GM18873 (cell line): ENCODE data around the gene SLC25A29.
"Not testable (repeated sequence)": the region's sequence is repeated elsewhere in the genome, so short reads cannot be mapped to it uniquely, and the experiment has no call there.

Experiments used
- ATAC-seq: cut with Tn5 transposase; IDR thresholded peaks from one replicate; pipeline ENCODE4 v1.9.1; 2021; ENCODE audit warnings: mild to moderate bottlenecking, moderate library complexity, moderate number of reproducible peaks; ENCODE audit not compliant: unreplicated experiment, low FRiP score

The SLC25A29 gene

DNA sequence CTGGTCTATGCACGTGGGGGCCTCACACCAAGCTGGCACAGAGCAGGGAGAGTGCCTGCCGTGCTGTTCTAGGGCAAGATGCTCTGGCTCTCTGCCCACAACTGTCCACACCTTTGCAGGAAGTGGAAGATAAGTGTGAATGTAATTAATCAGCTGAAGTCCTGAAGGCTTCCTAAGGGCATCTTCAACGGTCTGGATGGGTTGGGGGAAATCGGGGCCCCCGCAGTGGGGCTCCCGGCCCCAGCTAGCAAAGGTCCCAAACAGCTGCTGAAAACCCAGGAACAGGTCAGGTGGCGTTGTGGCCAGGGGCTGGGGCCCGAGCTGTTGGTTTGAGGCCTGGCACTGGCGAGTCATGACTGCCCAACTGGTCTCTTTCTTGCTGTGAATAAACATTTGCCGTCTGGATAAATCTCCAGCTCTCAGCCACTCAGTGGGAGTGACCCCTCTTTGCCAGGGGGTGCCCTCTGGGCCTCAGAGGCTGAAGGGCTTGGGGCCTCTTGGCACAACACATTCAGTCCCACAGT, 6.7 kb upstream of the SLC25A29 start:
- no peak for ATAC-seq

DNA sequence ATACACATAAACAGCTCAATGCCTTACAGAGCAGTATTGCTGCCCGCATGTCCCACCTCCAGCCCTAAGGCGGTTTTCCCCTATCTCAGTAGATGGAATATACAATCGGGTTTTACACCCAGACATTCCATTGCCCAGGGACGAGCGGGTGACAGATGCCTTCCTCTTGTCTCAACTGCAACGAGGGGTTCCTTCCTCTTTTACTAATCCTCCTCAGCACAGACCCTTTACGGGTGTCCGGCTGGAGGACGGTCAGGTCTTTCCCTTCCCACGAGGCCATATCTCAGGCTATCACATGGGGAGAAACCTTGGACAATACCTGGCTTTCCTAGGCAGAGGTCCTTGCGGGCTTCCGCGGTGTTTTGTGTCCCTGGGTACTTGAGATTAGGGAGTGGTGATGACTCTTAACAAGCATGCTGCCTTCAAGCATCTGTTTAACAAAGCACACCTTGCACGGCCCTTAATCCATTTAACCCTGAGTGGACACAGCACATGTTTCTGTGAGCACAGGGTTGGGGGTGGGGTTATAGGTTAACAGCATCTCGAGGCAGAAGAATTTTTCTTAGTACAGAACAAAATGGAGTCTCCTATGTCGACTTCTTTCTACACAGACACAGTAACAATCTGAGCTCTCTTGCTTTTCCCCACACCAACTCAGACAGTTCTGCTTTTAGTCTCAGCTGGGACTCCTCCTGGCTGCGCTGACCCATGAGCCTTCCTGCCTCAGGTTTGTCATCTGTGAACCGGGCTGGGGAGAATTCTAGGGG, 6.0 kb upstream of the SLC25A29 start:
- ATAC-seq: not testable (repeated sequence)

- no peak for ATAC-seq
These were observed 2.9 kb upstream of the SLC25A29 start for GRCh38 chr14:100309028-100309737.

DNA sequence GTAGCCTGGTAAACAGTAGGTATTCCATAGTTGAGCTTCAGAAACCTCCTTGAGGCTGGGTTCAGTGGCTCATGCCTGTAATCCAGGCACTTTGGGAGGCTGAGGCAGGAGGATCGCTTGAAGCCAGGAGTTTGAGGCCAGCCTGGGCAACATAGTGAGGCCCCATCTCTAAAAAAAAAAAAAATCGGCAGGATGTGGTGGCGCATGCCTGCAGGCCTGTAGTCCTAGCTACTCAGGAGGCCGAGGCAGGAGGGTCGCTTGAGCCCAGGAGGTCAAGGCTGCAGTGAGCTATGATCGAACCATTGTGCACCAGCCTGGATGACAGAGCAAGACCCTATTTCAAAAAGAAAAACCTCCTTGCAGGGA, 2.2 kb upstream of the SLC25A29 start:
- not testable (repeated sequence) for ATAC-seq

GRCh38 chr14:100307766-100308426, 1.7 kb upstream of the SLC25A29 start:
- no peak for ATAC-seq

- no peak for ATAC-seq
These were observed 938 bp upstream of the SLC25A29 start for GRCh38 chr14:100306998-100307765.

DNA sequence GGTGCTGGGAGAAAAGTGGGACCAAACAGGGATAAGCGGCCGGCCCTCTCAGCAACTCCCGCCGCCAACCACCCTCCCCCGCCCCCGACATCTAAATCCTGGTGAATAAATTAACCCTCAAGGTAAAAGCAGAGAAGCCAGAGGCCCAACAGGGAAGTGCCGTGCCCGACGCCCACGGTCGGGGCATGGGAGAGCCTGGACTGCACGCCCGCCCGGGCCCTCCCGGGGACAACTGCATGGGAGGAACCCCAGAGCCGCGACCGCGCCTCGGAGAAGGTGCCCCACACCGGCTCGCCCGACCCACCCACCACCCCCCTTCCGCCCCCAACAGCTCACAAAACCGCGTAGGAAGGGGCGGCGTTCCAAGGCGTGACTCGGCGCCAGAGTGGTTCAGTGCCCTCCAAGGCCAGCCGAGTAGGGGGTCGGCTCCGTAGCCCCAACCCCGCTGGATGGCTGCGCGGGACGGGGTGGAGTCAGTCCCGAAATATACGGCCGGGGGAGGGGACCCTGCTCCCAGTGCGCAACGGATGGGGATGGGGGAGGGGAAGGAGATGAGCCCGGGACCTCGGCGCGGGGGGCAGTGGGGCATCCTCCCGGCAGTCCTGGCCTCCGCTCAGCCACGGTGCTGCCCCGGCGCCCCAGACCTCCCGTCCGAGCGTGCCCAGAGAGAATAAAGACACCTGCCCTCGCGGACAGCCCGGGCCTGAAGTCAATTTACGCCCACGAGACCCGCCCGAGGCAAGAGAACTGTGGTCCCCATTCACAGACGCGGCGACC, 732 bp downstream of the SLC25A29 start:
- ATAC-seq: no peak

DNA sequence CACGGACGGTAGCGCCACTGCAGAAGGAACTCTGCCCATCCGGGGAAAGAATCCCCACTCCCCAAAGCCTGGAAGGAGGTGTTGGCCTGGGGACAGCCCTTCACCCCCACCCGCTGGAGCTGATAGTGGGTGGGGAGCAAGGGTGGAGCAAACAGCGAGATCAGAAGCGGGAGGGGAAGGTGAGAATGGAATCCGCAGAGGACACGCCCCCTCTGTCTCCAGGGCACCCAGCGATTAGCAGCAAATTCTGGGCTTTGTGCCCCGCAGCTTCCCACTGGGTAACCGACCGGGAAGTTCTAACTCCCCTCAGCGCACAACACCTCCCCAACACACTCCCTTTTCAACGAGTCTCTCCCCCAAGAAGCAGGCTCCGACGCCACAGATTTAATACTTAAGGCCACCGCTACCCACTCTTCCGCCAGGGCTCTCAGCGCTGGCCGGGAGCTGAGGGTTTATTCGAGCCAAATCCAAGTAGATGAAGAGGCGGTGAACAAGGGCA, 1.4 kb downstream of the SLC25A29 start:
- ATAC-seq: no peak

GRCh38 chr14:100303925-100304324, 2.3 kb downstream of the SLC25A29 start:
- no peak for ATAC-seq

DNA sequence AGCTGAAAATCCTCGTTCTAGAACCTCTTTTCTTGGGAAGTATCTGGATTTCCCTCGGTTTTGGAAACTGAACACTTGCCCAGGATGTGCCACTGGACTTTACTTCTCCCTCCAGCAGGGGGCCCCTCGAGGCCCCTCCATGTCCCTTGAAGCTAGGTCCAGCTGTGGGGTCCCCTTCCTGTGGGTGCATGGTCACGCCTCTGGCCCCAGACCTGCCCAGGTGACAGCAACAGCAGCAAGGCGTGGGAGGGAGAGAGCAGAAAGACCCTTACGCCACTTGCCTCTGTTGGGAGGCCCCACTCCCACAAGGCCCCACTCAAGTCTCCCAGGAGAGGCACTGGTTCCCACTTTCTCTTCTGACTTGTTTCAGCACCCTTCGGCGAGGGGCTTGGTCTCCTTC, 3.1 kb downstream of the SLC25A29 start:
- no peak for ATAC-seq

DNA sequence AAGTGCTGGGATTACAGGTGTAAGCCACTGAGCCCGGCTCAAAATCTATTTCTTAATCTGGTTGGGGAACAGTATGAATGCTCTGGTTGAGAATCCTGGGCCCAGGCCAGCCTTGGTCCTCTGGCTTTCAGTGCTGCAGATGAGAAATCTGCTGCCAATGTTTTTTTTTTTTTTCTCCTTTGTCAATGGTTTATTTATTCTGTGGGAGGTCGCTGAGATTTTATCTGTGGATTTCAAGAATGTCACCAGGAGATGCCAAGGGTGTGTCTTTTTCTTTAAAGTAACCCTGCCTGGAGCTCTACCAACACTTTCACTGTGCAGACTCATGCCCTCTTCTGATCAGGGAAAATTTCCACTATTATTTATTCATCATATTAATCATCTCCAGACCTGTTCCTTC, 3.6 kb downstream of the SLC25A29 start:
- no peak for ATAC-seq

GRCh38 chr14:100299238-100299560, 7.0 kb downstream of the SLC25A29 start:
- ATAC-seq: no peak

GRCh38 chr14:100298551-100299237, 7.5 kb downstream of the SLC25A29 start:
- ATAC-seq: no peak

GRCh38 chr14:100297320-100298300, 8.6 kb downstream of the SLC25A29 start:
- ATAC-seq: peak; percentile 74

GRCh38 chr14:100296729-100297128, 9.5 kb downstream of the SLC25A29 start:
- ATAC-seq: not testable (repeated sequence)

- no peak for ATAC-seq
These were observed 10.1 kb downstream of the SLC25A29 start for GRCh38 chr14:100296106-100296651.

DNA sequence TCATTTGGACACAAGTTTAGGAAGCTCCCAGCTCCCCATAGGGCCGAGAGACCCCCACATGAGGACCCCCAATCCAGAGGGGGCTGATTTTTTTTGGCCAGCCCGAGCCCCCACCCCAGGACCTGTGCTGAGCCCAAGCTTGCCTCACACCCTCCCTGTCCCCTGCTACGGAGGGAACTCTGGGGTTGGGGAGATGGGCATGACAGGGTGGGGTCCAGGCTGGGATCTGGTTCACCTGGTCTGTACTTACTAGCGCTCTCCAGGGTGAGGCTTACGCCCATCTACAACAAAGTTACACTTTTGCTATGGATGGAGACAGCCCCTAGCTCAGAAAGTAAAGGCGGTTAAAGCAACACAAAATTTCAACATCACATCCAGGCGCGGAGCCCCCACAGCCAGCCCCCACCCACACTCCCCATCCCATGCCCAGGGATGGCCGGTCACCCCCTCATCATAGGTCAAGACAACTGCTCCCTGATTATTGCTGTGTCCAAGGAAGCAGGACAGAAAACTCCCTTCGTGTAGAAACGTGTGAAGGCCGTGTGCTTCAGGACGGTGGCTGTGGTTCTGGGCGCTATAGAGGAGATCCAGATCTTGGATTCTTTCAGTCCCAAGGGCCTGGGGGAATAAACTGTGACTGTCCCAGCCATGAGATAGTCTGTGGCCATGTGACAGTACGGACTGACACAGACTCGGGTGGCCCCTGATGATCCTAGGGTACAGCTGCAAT, 10.7 kb downstream of the SLC25A29 start:
- ATAC-seq: no peak
